Testis (tissue), 3 donors: ENCODE data around the gene ACBD4. TPM values are rescaled to one million over a fixed set of nuclear protein-coding genes. Genes with fewer than 3 reads are reported as not detected.

Experiments
- DNase-seq: peaks from one replicate; pipeline ENCODE4 v3.0.0-alpha.2; 2019
- H3K27ac ChIP-seq, 2 donors: fragments of 200-600 bp; sonication (generic); one replicate each; pipeline ENCODE4 v1.5.1; 2019
- H3K27me3 ChIP-seq: fragments of 200-600 bp; sonication (generic); one replicate; pipeline ENCODE4 v1.5.1; 2019
- H3K36me3 ChIP-seq: fragments of 200-600 bp; sonication (generic); one replicate; pipeline ENCODE4 v1.5.1; 2017; ENCODE audit warnings: low read depth; ENCODE audit errors: missing control alignments
- H3K4me1 ChIP-seq: fragments of 200-600 bp; sonication (generic); one replicate; pipeline ENCODE4 v1.5.1; 2019
- H3K4me3 ChIP-seq, 2 donors: fragments of 200-600 bp; sonication (generic); one replicate each; pipeline ENCODE4 v1.5.1; 2017 to 2019
- H3K9me3 ChIP-seq: fragments of 200-600 bp; sonication (generic); one replicate; pipeline ENCODE4 v1.5.1; 2017
- CTCF ChIP-seq, 3 experiments: fragments of 450-650 bp in 2 of 3; fragments of 200-600 bp in 1 of 3; sonication (generic) in 1 of 3; IDR thresholded peaks; one replicate each; pipeline ENCODE4 v1.5.1; 2016 to 2019; ENCODE audit warnings: antibody characterized with exemption in 3 of 3, mild to moderate bottlenecking in 2 of 3, moderate library complexity in 1 of 3
- POLR2A ChIP-seq: fragments of 450-650 bp; IDR thresholded peaks from one replicate; pipeline ENCODE4 v1.6.1; 2017; ENCODE audit warnings: antibody characterized with exemption, mild to moderate bottlenecking, moderate library complexity
- WGBS, 2 donors: methylation state at CpG; one replicate each; pipeline ENCODE4 v1.1.5; 2018; 5-methylcytosine and 5-hydroxymethylcytosine counted together
- intact Hi-C: fragments of 100-400 bp; cut with DNase I; formaldehyde crosslinking; loops from one replicate; pipeline ENCODE4 v1.15.1; 2023; ENCODE audit warnings: low total_unique reads
- polyA plus RNA-seq: library from polyadenylated mRNA; stranded (reverse); fragments of 350-450 nt; fragmentation: Illumina TruSeq; extraction: RNeasy Lipid Tissue Mini Kit (QIAGEN cat#74804); gene quantifications from one replicate; pipeline ENCODE4 v1.2.3, GENCODE V29; 2014; ENCODE audit warnings: low read depth, low replicate concordance; ENCODE audit not compliant: insufficient read depth
- total RNA-seq, 2 donors: library from RNA; depleted of rRNA; stranded (reverse); fragments of >200 nt; gene quantifications; one replicate each; pipeline ENCODE4 v1.2.3, GENCODE V29; 2016

ACBD4 gene
- total and polyA plus RNA-seq, 3 donors from 2014 or later: 7.5 to 9.1 (median 8.3) TPM

GRCh38 chr17:45144199-45145034 is 8.9 kb downstream of the ACBD4 start:
- 5 to 8% methylated on average over 17 to 69 of the region's 71 CpGs for WGBS, 2 donors
- DNase-seq: peak; percentile 49
- Histone ChIP-seq H3K9me3 (no peaks in the 10 kb centered on the region), H3K4me1 (peaks cover 23% of the 10 kb centered on the region), H3K4me3 (peak overlapping the region; percentile 47 to 55), H3K27me3 (no peaks in the 10 kb centered on the region), H3K36me3 (no peaks in the 10 kb centered on the region), H3K27ac (peak overlapping the region; percentile 93 to 98)
- TF ChIP-seq CTCF (IDR thresholded peaks at IDR 0.05) (no peak), POLR2A (no peak)
- intact Hi-C loops: no loop called here

- no peaks in the 10 kb centered on the region for H3K27me3 ChIP-seq
- WGBS, 2 donors: 35 to 53% methylated on average over 8 of the region's 8 CpGs
- peak overlapping the region; percentile 93 to 98 for H3K27ac ChIP-seq
- H3K9me3 ChIP-seq: no peaks in the 10 kb centered on the region
- H3K4me1 ChIP-seq: peaks cover 23% of the 10 kb centered on the region
- intact Hi-C loops: no loop called here
- no peak for TF ChIP-seq CTCF (IDR thresholded peaks at IDR 0.05)
- no peak for TF ChIP-seq POLR2A
- no peak for DNase-seq
- peak overlapping the region in 1 of 2 donors; percentile 55 for H3K4me3 ChIP-seq
- H3K36me3 ChIP-seq: no peaks in the 10 kb centered on the region
Observed at GRCh38 chr17:45145035-45145389, 9.5 kb downstream of the ACBD4 start.

- Histone ChIP-seq H3K4me1 (peaks cover 26% of the 10 kb centered on the region), H3K9me3 (no peaks in the 10 kb centered on the region), H3K27ac (peak overlapping the region; percentile 97 to 99), H3K36me3 (no peaks in the 10 kb centered on the region), H3K4me3 (no peak overlapping the region), H3K27me3 (no peaks in the 10 kb centered on the region)
- no peak for DNase-seq
- intact Hi-C loops: no loop called here
- 85 to 91% methylated on average over 10 of the region's 10 CpGs for WGBS, 2 donors
- TF ChIP-seq CTCF (IDR thresholded peaks at IDR 0.05) (no peak), POLR2A (no peak)
Observed at GRCh38 chr17:45146166-45146565, 10.7 kb downstream of the ACBD4 start.

- no peaks in the 10 kb centered on the region for H3K36me3 ChIP-seq
- no peaks in the 10 kb centered on the region for H3K9me3 ChIP-seq
- intact Hi-C loops: no loop called here
- H3K27me3 ChIP-seq: no peaks in the 10 kb centered on the region
- TF ChIP-seq POLR2A: no peak
- no peak for TF ChIP-seq CTCF (IDR thresholded peaks at IDR 0.05)
- 37 to 45% methylated on average over 4 of the region's 4 CpGs for WGBS, 2 donors
- peak overlapping the region in 1 of 2 donors; percentile 91 for H3K4me3 ChIP-seq
- no peak for DNase-seq
- peak overlapping the region; percentile 97 to 99 for H3K27ac ChIP-seq
- H3K4me1 ChIP-seq: peaks cover 30% of the 10 kb centered on the region
Observed at GRCh38 chr17:45146592-45146889, 11.1 kb downstream of the ACBD4 start.
